Measurements from ENCODE around the gene NADK.
"Not testable (repeated sequence)": the region's sequence is repeated elsewhere in the genome, so short reads cannot be mapped to it uniquely, and the experiment has no call there.

DNA sequence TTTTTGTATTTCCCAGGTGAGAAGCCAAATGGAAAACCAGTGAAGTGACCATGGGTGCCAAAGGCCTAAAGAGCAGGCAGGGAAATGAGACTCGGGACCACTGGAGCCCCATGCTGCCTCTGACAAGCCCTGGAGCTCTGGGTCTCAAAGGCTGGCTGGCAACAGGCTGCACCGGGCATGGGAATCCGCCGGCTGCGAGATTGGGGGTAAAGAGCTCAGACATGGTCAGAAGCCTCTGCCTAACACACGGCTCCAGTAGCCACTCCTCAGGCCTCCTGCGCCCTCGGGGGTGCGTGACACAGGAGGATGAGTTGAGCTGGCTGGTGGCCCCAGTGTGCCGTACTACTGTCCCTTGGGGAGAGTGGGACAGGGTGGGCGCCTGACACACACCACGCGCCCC lies 48.0 kb downstream of the NADK start:
- TF ChIP-seq POLR2AphosphoS5 (IDR thresholded peaks at IDR 0.05; ENCODE audit: low read depth, low read length); SIN3A (IDR thresholded peaks at IDR 0.05; ENCODE audit: borderline replicate concordance, insufficient read depth, low read depth, low read length): not testable (repeated sequence)
- TF ChIP-seq, protein P1, sequence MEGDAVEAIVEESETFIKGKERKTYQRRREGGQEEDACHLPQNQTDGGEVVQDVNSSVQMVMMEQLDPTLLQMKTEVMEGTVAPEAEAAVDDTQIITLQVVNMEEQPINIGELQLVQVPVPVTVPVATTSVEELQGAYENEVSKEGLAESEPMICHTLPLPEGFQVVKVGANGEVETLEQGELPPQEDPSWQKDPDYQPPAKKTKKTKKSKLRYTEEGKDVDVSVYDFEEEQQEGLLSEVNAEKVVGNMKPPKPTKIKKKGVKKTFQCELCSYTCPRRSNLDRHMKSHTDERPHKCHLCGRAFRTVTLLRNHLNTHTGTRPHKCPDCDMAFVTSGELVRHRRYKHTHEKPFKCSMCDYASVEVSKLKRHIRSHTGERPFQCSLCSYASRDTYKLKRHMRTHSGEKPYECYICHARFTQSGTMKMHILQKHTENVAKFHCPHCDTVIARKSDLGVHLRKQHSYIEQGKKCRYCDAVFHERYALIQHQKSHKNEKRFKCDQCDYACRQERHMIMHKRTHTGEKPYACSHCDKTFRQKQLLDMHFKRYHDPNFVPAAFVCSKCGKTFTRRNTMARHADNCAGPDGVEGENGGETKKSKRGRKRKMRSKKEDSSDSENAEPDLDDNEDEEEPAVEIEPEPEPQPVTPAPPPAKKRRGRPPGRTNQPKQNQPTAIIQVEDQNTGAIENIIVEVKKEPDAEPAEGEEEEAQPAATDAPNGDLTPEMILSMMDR (IDR thresholded peaks at IDR 0.05), result not testable (repeated sequence)

Data from Panc1 (cell line).